Muscle of leg (tissue), 11 donors: Measurements from ENCODE around the gene CCDC134. TPM values are rescaled to one million over a fixed set of nuclear protein-coding genes. Genes with fewer than 3 reads are reported as not detected.

Source experiments
- DNase-seq: peaks from one replicate; pipeline ENCODE4 v3.0.0; 2013
- H3K27ac ChIP-seq: one replicate; pipeline ENCODE4 v1.5.1; 2013; ENCODE audit warnings: mild to moderate bottlenecking, low read length, control low read depth
- H3K27me3 ChIP-seq: one replicate; pipeline ENCODE4 v1.6.1; 2013; ENCODE audit warnings: low read length; ENCODE audit not compliant: control insufficient read depth, insufficient read depth
- H3K36me3 ChIP-seq: one replicate; pipeline ENCODE4 v1.6.1; 2013; ENCODE audit warnings: low read length; ENCODE audit not compliant: control insufficient read depth, insufficient read depth
- H3K4me1 ChIP-seq: one replicate; pipeline ENCODE4 v1.6.1; 2013; ENCODE audit warnings: low read length; ENCODE audit not compliant: control insufficient read depth, insufficient read depth
- H3K4me3 ChIP-seq: one replicate; pipeline ENCODE4 v1.5.1; 2013; ENCODE audit warnings: low read length, control low read depth
- H3K9me3 ChIP-seq: replicated peaks from 2 replicates; pipeline ENCODE4 v1.6.1; 2013; ENCODE audit warnings: low read depth, low read length; ENCODE audit not compliant: control insufficient read depth
- WGBS: methylation state at CpG from one replicate; pipeline ENCODE4 v1.1.5; 2013; ENCODE audit warnings: missing lambda C conversion rate; ENCODE audit not compliant: insufficient coverage; 5-methylcytosine and 5-hydroxymethylcytosine counted together
- polyA plus RNA-seq, 8 donors: library from polyadenylated mRNA; unstranded; fragments of 120-200 nt; gene quantifications; one replicate each; pipeline versions ENCODE4 v1.2.1 to v1.2.3, GENCODE V29; 2013; ENCODE audit warnings: inconsistent platforms in 1 of 8, low replicate concordance in 1 of 8; ENCODE audit not compliant: insufficient read length in 8 of 8, insufficient read depth in 1 of 8
- total RNA-seq: library from RNA; stranded (reverse); fragments of 120-200 nt; gene quantifications from one replicate; pipeline ENCODE4 v1.2.4, GENCODE V29; 2013

The CCDC134 gene
- total and polyA plus RNA-seq, 9 donors: 6.5 to 13.2 (median 8.3) TPM

DNA sequence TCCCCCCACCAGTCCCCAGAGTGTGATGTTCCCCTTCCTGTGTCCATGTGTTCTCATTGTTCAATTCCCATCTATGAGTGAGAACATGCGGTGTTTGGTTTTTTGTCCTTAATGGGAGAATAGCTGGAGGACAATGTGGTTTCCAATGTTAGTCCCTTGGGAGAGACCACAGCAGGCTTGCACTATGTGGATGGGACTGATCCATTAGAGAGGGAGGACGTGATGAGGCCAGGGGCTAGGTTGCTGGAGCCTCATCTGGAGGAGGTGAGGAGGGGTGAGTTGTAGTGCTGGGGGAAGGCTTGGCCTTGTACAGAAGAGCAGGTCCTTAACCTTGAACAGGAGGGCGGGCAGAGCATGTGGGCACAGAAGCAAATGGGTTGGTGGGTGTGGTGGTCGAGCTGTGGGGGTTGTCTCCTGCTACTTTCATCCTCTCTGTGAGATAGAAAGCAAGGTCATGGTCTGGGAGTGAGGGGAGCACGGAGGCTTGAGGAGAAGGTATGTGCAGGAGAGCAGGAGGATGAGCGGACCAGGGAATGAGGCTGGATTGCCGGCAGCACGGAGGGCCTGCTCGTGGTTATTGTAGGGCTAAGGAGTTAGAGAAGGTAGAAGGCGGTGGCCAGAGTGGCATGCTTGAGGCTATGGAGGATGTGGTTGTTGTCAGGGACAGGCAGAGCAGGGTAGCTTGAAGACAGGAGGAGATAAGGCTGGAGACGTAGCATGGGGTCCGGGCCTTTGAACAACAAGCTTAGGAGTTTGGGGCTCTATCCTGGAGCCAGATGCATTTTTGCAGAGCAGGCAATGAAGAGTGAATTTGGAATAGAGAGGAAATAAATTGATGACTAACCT is 21.2 kb downstream of the CCDC134 start:
- no peak overlapping the region for H3K4me3 ChIP-seq
- peaks cover 42% of the 10 kb centered on the region for H3K36me3 ChIP-seq
- 77% methylated on average over 12 of the region's 12 CpGs for WGBS
- no peak overlapping the region for H3K27ac ChIP-seq
- no peaks in the 10 kb centered on the region for H3K9me3 ChIP-seq
- peaks cover 33% of the 10 kb centered on the region for H3K4me1 ChIP-seq
- H3K27me3 ChIP-seq: no peaks in the 10 kb centered on the region
- DNase-seq: no peak

DNA sequence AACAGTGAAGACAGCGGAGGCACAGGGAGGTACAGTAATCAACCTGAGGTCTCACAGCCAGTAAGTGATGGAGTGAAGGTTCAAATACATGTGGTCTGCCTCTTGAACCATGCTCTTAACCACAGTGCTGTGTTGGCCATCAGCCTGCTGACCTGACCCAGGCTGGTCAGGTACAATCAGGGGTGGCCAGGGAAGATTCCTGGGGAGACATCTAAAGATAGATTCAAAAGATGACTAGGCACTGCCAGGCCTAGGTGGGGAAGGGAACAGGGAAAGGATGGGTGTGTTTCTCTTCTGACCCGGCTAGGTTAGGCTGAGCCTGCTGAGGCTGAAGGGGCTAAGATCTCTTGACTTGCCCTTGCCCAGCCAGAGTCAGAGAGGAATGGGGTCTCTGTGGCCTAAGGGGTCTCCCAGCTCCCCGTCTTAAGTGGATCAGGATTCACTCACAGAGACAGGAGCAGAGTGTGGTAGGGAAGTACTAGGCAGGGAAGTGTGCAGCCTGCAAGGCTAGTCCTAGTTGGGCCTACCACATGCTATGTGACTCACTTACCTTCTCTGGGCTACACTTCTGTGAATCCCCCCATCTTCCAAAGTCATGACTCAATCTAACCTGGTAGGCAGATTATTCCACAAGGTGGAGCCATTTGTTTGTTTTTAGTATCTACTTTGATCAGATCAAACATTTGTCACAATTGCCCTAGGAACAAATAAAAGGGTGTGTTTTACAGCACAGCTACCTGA is 22.0 kb downstream of the CCDC134 start:
- H3K4me1 ChIP-seq: peaks cover 35% of the 10 kb centered on the region
- H3K4me3 ChIP-seq: no peak overlapping the region
- no peaks in the 10 kb centered on the region for H3K27me3 ChIP-seq
- DNase-seq: peak; percentile 61
- no peaks in the 10 kb centered on the region for H3K9me3 ChIP-seq
- H3K27ac ChIP-seq: no peak overlapping the region
- 90% methylated on average over 3 of the region's 3 CpGs for WGBS
- H3K36me3 ChIP-seq: peaks cover 42% of the 10 kb centered on the region

DNA sequence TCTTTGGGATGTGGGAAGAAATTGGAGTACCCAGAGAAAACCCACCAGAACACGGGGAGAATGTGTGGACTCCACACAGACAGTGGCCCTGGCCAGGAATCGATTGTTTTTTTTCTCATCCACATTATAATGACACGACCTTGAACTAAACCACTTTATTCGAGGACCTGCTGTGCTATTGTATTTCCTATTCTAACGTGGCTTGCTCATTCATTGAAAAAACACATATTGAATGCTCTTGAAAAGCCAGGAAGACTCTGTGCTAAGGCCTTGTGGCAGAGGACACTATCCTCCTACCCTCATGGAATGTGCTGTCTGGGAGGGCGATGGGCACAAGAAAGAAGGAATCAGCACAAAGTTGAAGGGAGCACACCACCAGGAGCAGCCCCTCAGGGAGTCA is 23.3 kb downstream of the CCDC134 start:
- Histone ChIP-seq H3K9me3 (no peaks in the 10 kb centered on the region), H3K4me3 (no peak overlapping the region), H3K27me3 (no peaks in the 10 kb centered on the region), H3K4me1 (peaks cover 48% of the 10 kb centered on the region), H3K27ac (no peak overlapping the region), H3K36me3 (peaks cover 31% of the 10 kb centered on the region)
- WGBS: 83% methylated on average over 3 of the region's 6 CpGs
- no peak for DNase-seq

DNA sequence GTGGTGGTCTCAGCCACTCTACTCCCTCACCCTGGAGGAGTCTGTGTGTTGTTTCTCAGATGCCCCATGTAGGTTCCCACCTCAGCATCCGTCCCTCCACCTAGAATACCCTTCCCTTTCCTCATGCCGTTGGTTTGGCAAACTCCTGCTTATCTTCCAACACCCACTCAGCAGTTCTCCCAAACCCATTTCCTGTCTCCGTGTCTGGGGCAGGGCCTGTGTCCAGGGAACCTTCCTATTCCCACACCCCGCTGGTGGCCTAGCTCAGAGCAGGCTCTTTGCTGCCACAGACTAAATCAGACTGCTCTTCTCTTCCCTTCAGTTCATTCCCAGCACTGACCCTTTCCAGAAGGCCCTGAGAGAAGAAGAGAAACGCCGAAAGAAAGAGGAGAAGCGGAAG is 24.9 kb downstream of the CCDC134 start:
- Histone ChIP-seq H3K36me3 (peaks cover 22% of the 10 kb centered on the region), H3K9me3 (no peaks in the 10 kb centered on the region), H3K27me3 (no peaks in the 10 kb centered on the region), H3K4me1 (peaks cover 51% of the 10 kb centered on the region), H3K4me3 (no peak overlapping the region), H3K27ac (peak overlapping the region; percentile 84)
- no peak for DNase-seq
- WGBS: 56% methylated on average over 7 of the region's 7 CpGs

DNA sequence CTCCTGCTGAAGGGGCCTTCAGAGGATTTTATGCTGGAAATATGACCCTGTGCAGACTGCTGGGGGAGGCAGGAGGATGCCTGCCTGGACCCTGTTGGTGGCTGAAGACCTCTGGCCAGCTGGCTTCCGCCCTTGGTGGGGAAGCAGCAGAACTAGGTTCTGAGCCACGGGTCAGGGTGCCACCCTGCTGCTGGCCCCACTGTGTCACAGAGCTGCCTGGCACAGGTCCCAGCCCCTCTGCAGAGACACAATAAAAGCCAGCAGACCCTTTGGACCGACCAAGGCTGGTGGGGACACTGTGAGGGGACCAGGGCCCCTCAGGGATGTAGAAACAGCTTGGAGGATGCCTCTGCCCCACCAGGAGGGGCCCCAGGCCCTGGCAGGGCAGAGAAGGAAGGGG is 25.5 kb downstream of the CCDC134 start:
- no peak overlapping the region for H3K4me3 ChIP-seq
- peaks cover 51% of the 10 kb centered on the region for H3K4me1 ChIP-seq
- no peaks in the 10 kb centered on the region for H3K9me3 ChIP-seq
- no peak for DNase-seq
- WGBS: 54% methylated on average over 3 of the region's 3 CpGs
- peak overlapping the region; percentile 84 for H3K27ac ChIP-seq
- H3K27me3 ChIP-seq: no peaks in the 10 kb centered on the region
- H3K36me3 ChIP-seq: peaks cover 21% of the 10 kb centered on the region

- H3K9me3 ChIP-seq: no peaks in the 10 kb centered on the region
- H3K4me1 ChIP-seq: peaks cover 58% of the 10 kb centered on the region
- no peak overlapping the region for H3K4me3 ChIP-seq
- 31% methylated on average over 6 of the region's 11 CpGs for WGBS
- H3K27ac ChIP-seq: peak overlapping the region; percentile 84
- H3K36me3 ChIP-seq: peaks cover 21% of the 10 kb centered on the region
- H3K27me3 ChIP-seq: no peaks in the 10 kb centered on the region
- no peak for DNase-seq
Measured at GRCh38 chr22:41826430-41827383, 26.2 kb downstream of the CCDC134 start.

DNA sequence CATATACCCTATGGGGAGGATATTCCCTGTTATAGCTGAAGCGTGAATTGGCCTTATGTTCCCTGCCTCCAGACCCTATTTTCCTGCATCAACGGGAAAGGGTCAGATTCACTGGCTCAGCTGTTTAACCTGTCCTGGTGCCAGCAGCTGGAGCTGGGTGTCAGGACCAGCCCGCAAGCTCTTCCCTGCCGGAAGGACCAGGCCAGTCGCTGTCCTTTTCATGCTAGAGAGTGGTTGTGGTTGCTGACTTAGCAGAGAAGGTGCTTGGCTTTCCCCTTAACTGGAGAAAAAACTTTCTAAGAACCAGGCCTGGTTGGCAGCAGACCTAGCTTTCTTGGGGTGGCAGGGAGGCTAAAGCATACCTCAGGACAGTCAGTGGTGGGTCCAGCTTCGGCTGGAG is 27.2 kb downstream of the CCDC134 start:
- peaks cover 66% of the 10 kb centered on the region for H3K4me1 ChIP-seq
- no peaks in the 10 kb centered on the region for H3K9me3 ChIP-seq
- H3K27ac ChIP-seq: peak overlapping the region; percentile 84
- H3K36me3 ChIP-seq: peaks cover 21% of the 10 kb centered on the region
- H3K27me3 ChIP-seq: no peaks in the 10 kb centered on the region
- H3K4me3 ChIP-seq: no peak overlapping the region
- 56% methylated on average over 5 of the region's 6 CpGs for WGBS
- peak; percentile 70 for DNase-seq

- 61% methylated on average over 3 of the region's 4 CpGs for WGBS
- no peaks in the 10 kb centered on the region for H3K9me3 ChIP-seq
- DNase-seq: no peak
- H3K4me1 ChIP-seq: peaks cover 66% of the 10 kb centered on the region
- no peaks in the 10 kb centered on the region for H3K27me3 ChIP-seq
- H3K4me3 ChIP-seq: no peak overlapping the region
- H3K27ac ChIP-seq: peak overlapping the region; percentile 84
- peaks cover 20% of the 10 kb centered on the region for H3K36me3 ChIP-seq
Measured at GRCh38 chr22:41828516-41828915, 28.0 kb downstream of the CCDC134 start.

- Histone ChIP-seq H3K9me3 (no peaks in the 10 kb centered on the region), H3K27ac (no peak overlapping the region), H3K27me3 (no peaks in the 10 kb centered on the region), H3K36me3 (peaks cover 17% of the 10 kb centered on the region), H3K4me1 (peaks cover 63% of the 10 kb centered on the region), H3K4me3 (no peak overlapping the region)
- WGBS: no CpG with 5 or more reads among the region's 3 CpGs
- no peak for DNase-seq
Measured at GRCh38 chr22:41830174-41830573, 29.7 kb downstream of the CCDC134 start.
